ENCODE measurements around the gene AIRE.

- TF ChIP-seq, protein P1, sequence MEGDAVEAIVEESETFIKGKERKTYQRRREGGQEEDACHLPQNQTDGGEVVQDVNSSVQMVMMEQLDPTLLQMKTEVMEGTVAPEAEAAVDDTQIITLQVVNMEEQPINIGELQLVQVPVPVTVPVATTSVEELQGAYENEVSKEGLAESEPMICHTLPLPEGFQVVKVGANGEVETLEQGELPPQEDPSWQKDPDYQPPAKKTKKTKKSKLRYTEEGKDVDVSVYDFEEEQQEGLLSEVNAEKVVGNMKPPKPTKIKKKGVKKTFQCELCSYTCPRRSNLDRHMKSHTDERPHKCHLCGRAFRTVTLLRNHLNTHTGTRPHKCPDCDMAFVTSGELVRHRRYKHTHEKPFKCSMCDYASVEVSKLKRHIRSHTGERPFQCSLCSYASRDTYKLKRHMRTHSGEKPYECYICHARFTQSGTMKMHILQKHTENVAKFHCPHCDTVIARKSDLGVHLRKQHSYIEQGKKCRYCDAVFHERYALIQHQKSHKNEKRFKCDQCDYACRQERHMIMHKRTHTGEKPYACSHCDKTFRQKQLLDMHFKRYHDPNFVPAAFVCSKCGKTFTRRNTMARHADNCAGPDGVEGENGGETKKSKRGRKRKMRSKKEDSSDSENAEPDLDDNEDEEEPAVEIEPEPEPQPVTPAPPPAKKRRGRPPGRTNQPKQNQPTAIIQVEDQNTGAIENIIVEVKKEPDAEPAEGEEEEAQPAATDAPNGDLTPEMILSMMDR (IDR thresholded peaks at IDR 0.05; ENCODE audit: low read depth, low read length, missing input control): no peak
- TF ChIP-seq TAF1 (conservative IDR thresholded peaks at IDR 0.05) (no peak), SP1 (IDR thresholded peaks at IDR 0.05) (no peak), YY1 (IDR thresholded peaks at IDR 0.05) (no peak)
- TF ChIP-seq, protein P2, sequence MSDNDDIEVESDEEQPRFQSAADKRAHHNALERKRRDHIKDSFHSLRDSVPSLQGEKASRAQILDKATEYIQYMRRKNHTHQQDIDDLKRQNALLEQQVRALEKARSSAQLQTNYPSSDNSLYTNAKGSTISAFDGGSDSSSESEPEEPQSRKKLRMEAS (IDR thresholded peaks at IDR 0.05): no peak
Measured at GRCh38 chr21:44321846-44322450, 36.3 kb downstream of the AIRE start.
